ENCODE measurements around the gene LRFN2.

Gene LRFN2

DNA sequence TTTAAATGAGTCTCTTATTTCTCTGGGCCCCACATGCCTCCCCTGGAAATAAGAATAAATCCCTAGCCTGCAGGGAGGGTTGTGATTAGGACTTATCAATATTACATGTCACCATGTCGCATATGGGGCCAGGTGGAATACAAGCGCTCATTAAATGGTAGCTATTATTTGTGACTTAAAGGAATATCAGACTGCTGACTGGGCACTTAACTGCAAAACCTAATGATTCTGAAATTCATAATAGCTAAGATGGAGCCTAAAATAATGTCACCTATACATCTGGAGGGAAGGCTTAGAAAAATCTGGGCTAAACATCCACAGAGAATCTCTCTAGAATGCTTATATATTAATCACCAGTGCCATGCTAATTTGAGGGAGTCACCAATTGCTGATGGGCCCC, 106.5 kb downstream of the LRFN2 start:
- FAIRE-seq (no peak), DNase-seq (ENCODE audit: insufficient read length, low spot score) (no peak)
- TF ChIP-seq TAF1 (IDR thresholded peaks at IDR 0.05; ENCODE audit: low read depth, low read length) (no peak), POU2F2 (IDR thresholded peaks at IDR 0.05; ENCODE audit: low read depth, low read length) (no peak), SPI1 (IDR thresholded peaks at IDR 0.05; ENCODE audit: low read depth, low read length) (no peak)

DNA sequence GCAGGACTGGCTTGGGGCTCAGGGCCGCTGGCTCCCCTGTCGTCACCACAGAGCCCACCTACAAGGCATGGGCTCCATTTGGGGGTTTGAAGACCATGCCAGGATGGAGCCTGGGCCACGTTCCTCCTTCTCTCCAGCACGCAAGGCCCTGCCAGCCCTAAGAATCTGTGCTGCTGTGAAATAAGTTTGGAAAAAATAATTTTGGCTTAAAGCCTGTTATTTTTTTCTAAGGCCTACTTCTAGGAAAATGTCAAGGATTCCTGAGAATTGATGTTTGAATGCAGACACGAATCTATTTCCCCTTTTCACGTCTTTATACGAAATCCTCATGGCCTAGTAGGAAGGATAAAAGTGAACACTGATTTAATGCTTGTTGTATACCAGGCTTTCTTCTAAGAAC, 107.5 kb downstream of the LRFN2 start:
- FAIRE-seq: no peak
- TF ChIP-seq POLR2AphosphoS5 (IDR thresholded peaks at IDR 0.05; ENCODE audit: low read depth, low read length): no peak
- no peak for TF ChIP-seq SPI1 (IDR thresholded peaks at IDR 0.05; ENCODE audit: low read depth, low read length)
- no peak for TF ChIP-seq POLR2A (IDR thresholded peaks at IDR 0.05; ENCODE audit: low read depth, low read length)
- TF ChIP-seq TAF1 (IDR thresholded peaks at IDR 0.05; ENCODE audit: low read depth, low read length): no peak
- TF ChIP-seq POU2F2 (IDR thresholded peaks at IDR 0.05; ENCODE audit: low read depth, low read length): no peak
- no peak for TF ChIP-seq PAX5 (IDR thresholded peaks at IDR 0.05; ENCODE audit: insufficient read depth, low read length, severe bottlenecking)
- no peak for DNase-seq (ENCODE audit: insufficient read length, low spot score)

DNA sequence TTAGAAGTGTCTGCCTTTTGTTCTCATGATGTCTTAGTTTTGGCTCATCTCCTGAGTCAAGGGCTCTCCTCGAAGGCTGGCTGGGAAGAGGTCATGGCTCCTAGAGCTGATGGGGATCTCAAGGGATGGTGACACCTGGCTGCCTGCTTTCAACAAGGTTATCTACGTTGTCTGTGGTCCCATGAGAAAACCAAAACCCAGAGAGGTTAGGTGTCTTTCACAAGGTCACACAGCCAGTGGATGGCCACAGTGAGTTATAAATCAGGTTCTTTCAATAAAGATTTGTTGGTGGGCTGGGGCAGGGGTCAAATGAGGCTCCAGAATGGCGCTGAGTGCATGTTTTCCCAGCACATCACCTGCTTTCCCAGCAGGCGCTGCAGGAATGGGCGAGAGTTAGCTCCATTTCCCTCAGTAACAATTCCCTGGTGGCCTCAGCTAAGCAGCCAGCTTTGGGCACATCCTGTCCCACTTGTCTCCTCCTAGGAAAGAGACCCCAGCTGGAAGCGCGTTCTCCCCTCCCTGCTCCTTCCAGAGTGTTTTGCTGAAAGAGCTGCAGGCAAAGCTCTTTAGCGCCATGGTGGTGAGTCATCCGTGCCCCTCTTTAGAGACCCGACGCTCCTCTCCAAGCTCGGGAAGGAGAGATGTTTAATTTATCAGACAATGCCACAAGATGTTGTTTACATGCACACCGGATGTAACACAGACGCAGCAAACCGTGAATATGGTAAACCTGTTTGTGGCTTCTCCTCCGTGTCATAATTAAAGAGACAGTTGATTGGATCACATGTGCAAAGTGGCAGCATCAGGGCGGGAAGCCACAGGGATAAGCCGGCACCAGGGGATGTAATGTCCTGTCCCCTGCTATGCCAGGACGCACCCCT, 109.7 kb downstream of the LRFN2 start:
- no peak for TF ChIP-seq POU2F2 (IDR thresholded peaks at IDR 0.05; ENCODE audit: low read depth, low read length)
- no peak for TF ChIP-seq TAF1 (IDR thresholded peaks at IDR 0.05; ENCODE audit: low read depth, low read length)
- TF ChIP-seq POLR2AphosphoS5 (IDR thresholded peaks at IDR 0.05; ENCODE audit: low read depth, low read length): no peak
- TF ChIP-seq SPI1 (IDR thresholded peaks at IDR 0.05; ENCODE audit: low read depth, low read length): no peak
- no peak for TF ChIP-seq PAX5 (IDR thresholded peaks at IDR 0.05; ENCODE audit: insufficient read depth, low read length, severe bottlenecking)
- DNase-seq (ENCODE audit: insufficient read length, low spot score) (no peak), FAIRE-seq (no peak)

DNA sequence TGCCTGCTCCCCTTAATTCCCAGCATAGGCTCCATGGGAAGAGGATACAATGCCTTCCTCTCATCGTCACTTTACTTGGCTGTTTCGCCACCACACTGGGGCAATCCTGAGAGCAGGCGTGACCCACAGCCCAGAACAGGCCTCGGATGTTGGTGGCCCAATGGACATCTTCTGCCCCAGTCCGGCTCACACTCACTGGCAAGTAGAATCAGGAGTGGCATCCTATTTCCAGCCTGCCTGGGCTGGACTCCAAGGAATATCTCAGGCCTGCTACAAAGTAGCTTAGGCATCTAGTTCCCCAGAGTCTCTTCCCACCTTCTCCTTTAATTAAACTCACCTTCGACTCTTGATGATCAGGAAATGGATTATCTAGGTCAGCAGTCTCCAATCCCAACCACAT, 110.5 kb downstream of the LRFN2 start:
- no peak for DNase-seq (ENCODE audit: insufficient read length, low spot score)
- no peak for FAIRE-seq
- no peak for TF ChIP-seq POU2F2 (IDR thresholded peaks at IDR 0.05; ENCODE audit: low read depth, low read length)
- TF ChIP-seq POLR2A (IDR thresholded peaks at IDR 0.05; ENCODE audit: low read depth, low read length): no peak
- no peak for TF ChIP-seq POLR2AphosphoS5 (IDR thresholded peaks at IDR 0.05; ENCODE audit: low read depth, low read length)
- no peak for TF ChIP-seq PAX5 (IDR thresholded peaks at IDR 0.05; ENCODE audit: insufficient read depth, low read length, severe bottlenecking)
- no peak for TF ChIP-seq TAF1 (IDR thresholded peaks at IDR 0.05; ENCODE audit: low read depth, low read length)
- TF ChIP-seq SPI1 (IDR thresholded peaks at IDR 0.05; ENCODE audit: low read depth, low read length): no peak

DNA sequence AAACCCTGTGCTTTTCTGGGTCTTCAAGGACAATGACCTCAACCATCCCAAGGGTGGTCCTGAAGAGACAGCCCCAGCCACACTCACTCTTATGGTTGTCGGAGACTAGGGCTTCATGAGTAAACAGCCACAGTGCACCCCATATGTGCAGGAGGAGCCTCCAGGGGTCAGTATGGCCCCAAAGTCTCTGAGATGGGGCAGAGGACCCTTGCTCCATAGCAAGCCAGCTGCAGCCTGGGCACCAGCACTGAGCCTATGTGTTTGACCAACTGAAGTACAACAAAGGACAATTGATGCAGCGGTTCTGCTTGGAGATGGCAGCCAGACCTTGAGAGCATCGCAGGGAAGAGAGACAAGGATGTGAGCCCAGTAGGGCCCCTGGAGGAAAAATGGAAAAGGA, 112.2 kb downstream of the LRFN2 start:
- no peak for TF ChIP-seq POLR2A (IDR thresholded peaks at IDR 0.05; ENCODE audit: low read depth, low read length)
- TF ChIP-seq PAX5 (IDR thresholded peaks at IDR 0.05; ENCODE audit: insufficient read depth, low read length, severe bottlenecking): no peak
- TF ChIP-seq POLR2AphosphoS5 (IDR thresholded peaks at IDR 0.05; ENCODE audit: low read depth, low read length): no peak
- TF ChIP-seq POU2F2 (IDR thresholded peaks at IDR 0.05; ENCODE audit: low read depth, low read length): no peak
- TF ChIP-seq TAF1 (IDR thresholded peaks at IDR 0.05; ENCODE audit: low read depth, low read length): no peak
- TF ChIP-seq SPI1 (IDR thresholded peaks at IDR 0.05; ENCODE audit: low read depth, low read length): no peak
- FAIRE-seq (no peak), DNase-seq (ENCODE audit: insufficient read length, low spot score) (no peak)

DNA sequence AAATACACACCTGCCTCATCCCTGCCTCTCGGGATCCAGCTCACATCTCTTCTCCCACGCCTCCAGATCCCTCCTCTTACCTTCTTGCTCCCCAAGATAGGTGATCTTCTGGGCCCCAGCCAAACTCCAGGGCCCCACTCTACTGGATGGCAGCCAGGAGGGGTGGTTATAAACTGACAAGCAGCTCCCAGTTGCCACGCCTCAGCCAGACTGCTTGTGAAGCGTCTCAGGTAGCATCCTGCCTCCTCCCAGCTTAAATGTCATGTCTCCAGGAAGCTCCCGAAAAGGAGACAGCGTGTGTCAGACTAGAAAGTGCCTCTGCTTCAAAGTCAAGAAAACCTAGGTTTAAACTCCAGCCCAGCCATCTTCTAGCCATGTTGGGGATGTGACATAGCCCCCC, 114.1 kb downstream of the LRFN2 start:
- TF ChIP-seq POLR2A (IDR thresholded peaks at IDR 0.05; ENCODE audit: low read depth, low read length) (no peak), PAX5 (IDR thresholded peaks at IDR 0.05; ENCODE audit: insufficient read depth, low read length, severe bottlenecking) (no peak), POU2F2 (IDR thresholded peaks at IDR 0.05; ENCODE audit: low read depth, low read length) (no peak), SPI1 (IDR thresholded peaks at IDR 0.05; ENCODE audit: low read depth, low read length) (no peak), POLR2AphosphoS5 (IDR thresholded peaks at IDR 0.05; ENCODE audit: low read depth, low read length) (no peak), TAF1 (IDR thresholded peaks at IDR 0.05; ENCODE audit: low read depth, low read length) (no peak)
- DNase-seq (ENCODE audit: insufficient read length, low spot score): no peak
- no peak for FAIRE-seq

DNA sequence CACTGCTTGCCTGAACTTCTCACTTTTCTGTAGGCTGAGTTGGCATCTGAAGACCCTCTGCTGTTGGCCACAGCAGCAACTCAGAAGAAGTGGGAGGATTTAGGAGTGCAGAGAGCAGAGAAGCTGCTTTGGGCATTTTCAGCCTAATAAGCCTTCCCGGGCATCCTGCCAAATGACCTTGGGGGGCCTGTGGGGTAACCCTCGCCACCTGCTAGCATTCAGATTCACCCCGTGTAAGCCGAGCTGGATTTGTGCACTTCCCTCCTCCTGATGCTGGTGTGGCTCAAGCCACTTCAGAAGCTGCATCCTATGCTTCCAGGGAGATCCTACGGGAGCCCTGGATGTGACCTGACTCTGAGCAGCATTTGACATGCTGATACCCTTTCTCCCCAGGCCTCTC, 114.8 kb downstream of the LRFN2 start:
- FAIRE-seq (no peak), DNase-seq (ENCODE audit: insufficient read length, low spot score) (no peak)
- TF ChIP-seq POLR2AphosphoS5 (IDR thresholded peaks at IDR 0.05; ENCODE audit: low read depth, low read length) (no peak), PAX5 (IDR thresholded peaks at IDR 0.05; ENCODE audit: insufficient read depth, low read length, severe bottlenecking) (no peak), POLR2A (IDR thresholded peaks at IDR 0.05; ENCODE audit: low read depth, low read length) (no peak), POU2F2 (IDR thresholded peaks at IDR 0.05; ENCODE audit: low read depth, low read length) (no peak), TAF1 (IDR thresholded peaks at IDR 0.05; ENCODE audit: low read depth, low read length) (no peak)

DNA sequence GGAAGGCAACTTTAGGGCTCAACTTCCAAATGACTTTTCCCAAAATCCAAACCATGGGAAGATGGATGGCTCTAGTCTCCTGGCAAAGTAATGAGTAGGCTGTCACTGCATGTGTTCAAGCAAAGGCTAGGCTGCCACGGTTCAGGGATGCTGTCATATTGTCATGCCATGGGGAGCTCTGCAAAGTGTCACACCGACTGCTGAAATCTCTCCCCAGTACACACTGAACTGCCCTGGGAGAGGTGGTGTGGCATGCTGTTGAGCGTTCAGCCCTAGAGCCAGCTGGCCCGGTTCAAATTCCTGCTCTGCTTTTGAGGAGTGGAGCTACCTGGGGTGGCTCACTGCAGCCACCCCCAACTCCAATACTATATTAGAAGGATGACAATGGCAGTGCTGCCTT, 115.9 kb downstream of the LRFN2 start:
- FAIRE-seq: no peak
- TF ChIP-seq PAX5 (IDR thresholded peaks at IDR 0.05; ENCODE audit: insufficient read depth, low read length, severe bottlenecking): no peak
- no peak for TF ChIP-seq POLR2AphosphoS5 (IDR thresholded peaks at IDR 0.05; ENCODE audit: low read depth, low read length)
- no peak for TF ChIP-seq POU2F2 (IDR thresholded peaks at IDR 0.05; ENCODE audit: low read depth, low read length)
- TF ChIP-seq SPI1 (IDR thresholded peaks at IDR 0.05; ENCODE audit: low read depth, low read length): no peak
- no peak for TF ChIP-seq POLR2A (IDR thresholded peaks at IDR 0.05; ENCODE audit: low read depth, low read length)
- no peak for TF ChIP-seq TAF1 (IDR thresholded peaks at IDR 0.05; ENCODE audit: low read depth, low read length)
- DNase-seq (ENCODE audit: insufficient read length, low spot score): no peak

DNA sequence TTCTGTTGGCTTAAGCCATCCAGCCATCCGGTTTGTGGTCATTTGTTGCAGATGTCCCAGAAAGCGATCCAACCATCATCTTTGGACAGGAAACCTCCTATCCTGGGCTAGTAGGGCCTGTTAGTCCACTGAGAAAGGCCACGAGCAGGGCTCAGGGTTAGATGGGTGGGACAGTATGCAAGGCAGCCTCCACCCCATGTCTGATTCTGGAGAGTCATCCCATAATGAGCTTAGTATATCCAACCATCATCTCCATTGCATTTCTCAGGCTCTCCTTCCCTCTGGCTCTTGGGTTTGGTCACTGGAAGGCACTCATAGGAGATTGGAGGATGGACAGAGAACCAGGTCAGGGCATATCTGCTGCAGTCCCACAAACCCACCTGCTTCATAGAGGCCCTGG, 117.8 kb downstream of the LRFN2 start:
- DNase-seq (ENCODE audit: insufficient read length, low spot score): no peak
- no peak for FAIRE-seq
- TF ChIP-seq SPI1 (IDR thresholded peaks at IDR 0.05; ENCODE audit: low read depth, low read length): no peak
- no peak for TF ChIP-seq TAF1 (IDR thresholded peaks at IDR 0.05; ENCODE audit: low read depth, low read length)
- no peak for TF ChIP-seq POLR2A (IDR thresholded peaks at IDR 0.05; ENCODE audit: low read depth, low read length)
- no peak for TF ChIP-seq POLR2AphosphoS5 (IDR thresholded peaks at IDR 0.05; ENCODE audit: low read depth, low read length)

DNA sequence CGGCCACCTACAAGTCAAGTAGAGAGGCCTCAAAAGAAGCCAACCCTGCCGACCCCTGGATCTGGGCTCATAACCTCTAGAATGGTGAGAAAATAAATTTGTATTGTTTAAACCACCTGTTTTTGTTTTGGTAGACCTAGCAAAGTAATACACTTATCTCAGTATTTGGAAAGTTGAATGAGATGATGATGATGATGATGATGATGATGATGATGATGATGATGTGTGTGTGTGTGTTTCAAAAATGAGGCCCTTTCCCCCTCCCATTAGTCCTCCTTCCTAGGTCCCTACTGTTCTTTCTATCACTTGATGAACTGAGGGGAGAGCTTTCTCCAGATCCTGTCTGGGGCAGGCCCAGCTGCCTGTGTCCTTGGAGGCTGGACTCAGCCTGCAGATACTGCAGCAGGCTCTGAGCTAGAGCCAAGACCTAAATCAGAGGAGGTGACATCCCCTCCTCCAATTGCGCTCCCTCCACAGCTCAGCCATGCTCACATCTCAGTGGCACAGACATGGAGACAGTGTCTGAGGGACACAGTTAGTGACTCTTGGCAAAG, 120.1 kb downstream of the LRFN2 start:
- no peak for DNase-seq (ENCODE audit: insufficient read length, low spot score)
- no peak for FAIRE-seq
- TF ChIP-seq POLR2A (IDR thresholded peaks at IDR 0.05; ENCODE audit: low read depth, low read length) (no peak), PAX5 (IDR thresholded peaks at IDR 0.05; ENCODE audit: insufficient read depth, low read length, severe bottlenecking) (no peak), POU2F2 (IDR thresholded peaks at IDR 0.05; ENCODE audit: low read depth, low read length) (no peak), TAF1 (IDR thresholded peaks at IDR 0.05; ENCODE audit: low read depth, low read length) (no peak), SPI1 (IDR thresholded peaks at IDR 0.05; ENCODE audit: low read depth, low read length) (no peak), POLR2AphosphoS5 (IDR thresholded peaks at IDR 0.05; ENCODE audit: low read depth, low read length) (no peak)

Measured in GM12891 (cell line).